Liver (tissue), 9 donors: Measurements from ENCODE around the gene SNAPC1. TPM values are rescaled to one million over a fixed set of nuclear protein-coding genes. Genes with fewer than 3 reads are reported as not detected.

Source experiments
- DNase-seq: peaks from one replicate; pipeline ENCODE4 v3.0.0-alpha.2; 2017; ENCODE audit warnings: low spot score
- H3K27ac ChIP-seq, 2 donors: one replicate each; pipeline ENCODE4 v1.7.0; 2013; ENCODE audit warnings: inconsistent platforms in 2 of 2, low read length in 2 of 2, control low read depth in 1 of 2, low read depth in 1 of 2, mild to moderate bottlenecking in 1 of 2
- H3K27me3 ChIP-seq, 4 donors: one replicate each; pipeline versions ENCODE4 v1.6.1 to v1.7.0; 2013; ENCODE audit warnings: low read length in 3 of 4, inconsistent platforms in 1 of 4, mild to moderate bottlenecking in 1 of 4, moderate library complexity in 1 of 4; ENCODE audit not compliant: control insufficient read depth in 4 of 4, insufficient read depth in 4 of 4
- H3K36me3 ChIP-seq, 4 donors: one replicate each; pipeline versions ENCODE4 v1.6.1 to v1.7.0; 2013; ENCODE audit warnings: low read length in 3 of 4, mild to moderate bottlenecking in 3 of 4, low read depth in 1 of 4, moderate library complexity in 1 of 4; ENCODE audit not compliant: control insufficient read depth in 4 of 4, insufficient read depth in 3 of 4
- H3K4me1 ChIP-seq, 4 donors: one replicate each; pipeline versions ENCODE4 v1.6.1 to v1.7.0; 2013; ENCODE audit warnings: low read length in 3 of 4, mild to moderate bottlenecking in 3 of 4, moderate library complexity in 1 of 4; ENCODE audit not compliant: control insufficient read depth in 4 of 4, insufficient read depth in 4 of 4
- H3K4me3 ChIP-seq, 3 donors: one replicate each; pipeline versions ENCODE4 v1.6.1 to v1.7.0; 2013; ENCODE audit warnings: low read length in 3 of 3, control low read depth in 1 of 3, low read depth in 1 of 3, mild to moderate bottlenecking in 1 of 3
- H3K9ac ChIP-seq, 2 donors: one replicate each; pipeline ENCODE4 v1.7.0; 2013; ENCODE audit warnings: low read length in 2 of 2, mild to moderate bottlenecking in 2 of 2, moderate library complexity in 2 of 2, control low read depth in 1 of 2, low read depth in 1 of 2
- H3K9me3 ChIP-seq, 4 donors: one replicate each; pipeline versions ENCODE4 v1.6.1 to v1.7.0; 2013; ENCODE audit warnings: low read length in 3 of 4; ENCODE audit not compliant: control insufficient read depth in 4 of 4
- ATF3 ChIP-seq: IDR thresholded peaks from 2 replicates; pipeline ENCODE4 v1.6.1; 2016; ENCODE audit warnings: antibody characterized with exemption
- CTCF ChIP-seq: fragments of 150-350 bp; IDR thresholded peaks from 2 replicates; pipeline ENCODE4 v1.5.1; 2017; ENCODE audit warnings: improper control_type of control experiment, low read depth, low read length; ENCODE audit not compliant: missing input control
- FOXA1 ChIP-seq: IDR thresholded peaks from 2 replicates; pipeline ENCODE4 v1.6.1; 2016; ENCODE audit warnings: antibody characterized with exemption
- FOXA2 ChIP-seq: IDR thresholded peaks from 2 replicates; pipeline ENCODE4 v1.6.1; 2016; ENCODE audit warnings: antibody characterized with exemption
- GABPA ChIP-seq, 2 donors: IDR thresholded peaks in 1 of 2; conservative IDR thresholded peaks in 1 of 2; 2 replicates each; pipeline ENCODE4 v1.6.1; 2016; ENCODE audit warnings: antibody characterized with exemption in 2 of 2, mild to moderate bottlenecking in 1 of 2, moderate library complexity in 1 of 2
- HNF4A ChIP-seq, 2 donors: conservative IDR thresholded peaks; 2 replicates each; pipeline ENCODE4 v1.6.1; 2016; ENCODE audit warnings: antibody characterized with exemption in 2 of 2, mild to moderate bottlenecking in 2 of 2
- JUND ChIP-seq, 2 donors: IDR thresholded peaks; 2 replicates each; pipeline ENCODE4 v1.6.1; 2016; ENCODE audit warnings: antibody characterized with exemption in 2 of 2
- MAX ChIP-seq: IDR thresholded peaks from 2 replicates; pipeline ENCODE4 v1.6.1; 2016; ENCODE audit warnings: antibody characterized with exemption
- NR2F2 ChIP-seq: IDR thresholded peaks from 2 replicates; pipeline ENCODE4 v1.6.1; 2016; ENCODE audit warnings: antibody characterized with exemption
- RAD21 ChIP-seq, 2 donors: IDR thresholded peaks; 2 replicates each; pipeline ENCODE4 v1.6.1; 2016; ENCODE audit warnings: antibody characterized with exemption in 2 of 2, mild to moderate bottlenecking in 2 of 2
- REST ChIP-seq: IDR thresholded peaks from 2 replicates; pipeline ENCODE4 v1.6.1; 2016; ENCODE audit warnings: antibody characterized with exemption, mild to moderate bottlenecking
- RXRA ChIP-seq, 2 donors: IDR thresholded peaks; 2 replicates each; pipeline ENCODE4 v1.6.1; 2017 to 2018; ENCODE audit warnings: antibody characterized with exemption in 2 of 2, mild to moderate bottlenecking in 1 of 2
- SP1 ChIP-seq: IDR thresholded peaks from 2 replicates; pipeline ENCODE4 v1.6.1; 2018; ENCODE audit warnings: antibody characterized with exemption, mild to moderate bottlenecking
- TAF1 ChIP-seq: conservative IDR thresholded peaks from 2 replicates; pipeline ENCODE4 v1.6.1; 2016; ENCODE audit warnings: antibody characterized with exemption, mild to moderate bottlenecking
- YY1 ChIP-seq: IDR thresholded peaks from 2 replicates; pipeline ENCODE4 v1.6.1; 2016; ENCODE audit warnings: antibody characterized with exemption, mild to moderate bottlenecking
- ZBTB33 ChIP-seq: IDR thresholded peaks from 2 replicates; pipeline ENCODE4 v1.6.1; 2016; ENCODE audit warnings: antibody characterized with exemption
- WGBS: extraction: QIAGEN DNeasy Blood & Tissue Kit; methylation state at CpG from one replicate; pipeline ENCODE4 v1.1.7; 2013; 5-methylcytosine and 5-hydroxymethylcytosine counted together
- polyA plus RNA-seq, 2 donors: library from polyadenylated mRNA; stranded (reverse) in 1 of 2; unstranded in 1 of 2; fragments of 200-250 nt in 1 of 2; fragments of >200 nt in 1 of 2; fragmentation: Nextera tagmentation in 1 of 2; extraction: Ambion mirVana in 1 of 2; gene quantifications; one replicate each; pipeline versions ENCODE4 v1.2.1 to v1.2.3, GENCODE V29; 2013 to 2015
- total RNA-seq, 2 donors: library from RNA; depleted of rRNA; stranded (reverse); fragments of >200 nt; gene quantifications; one replicate each; pipeline ENCODE4 v1.2.3, GENCODE V29; 2014
- donor health status: healthy.
- donor health status: healthy.
- donor health status: healthy.
- donor health status: healthy.
- donor health status: healthy.

The SNAPC1 gene
- total and polyA plus RNA-seq, 4 donors, result 1.2 to 2.3 (median 1.7) TPM

GRCh38 chr14:61747342-61747741 lies 14.9 kb upstream of the SNAPC1 start:
- H3K27me3 ChIP-seq, result no peaks in the 10 kb centered on the region
- no peaks in the 10 kb centered on the region for H3K9me3 ChIP-seq
- 94% methylated on average over 3 of the region's 3 CpGs for WGBS
- TF ChIP-seq TAF1, result no peak
- TF ChIP-seq FOXA2, result no peak
- TF ChIP-seq YY1, result no peak
- no peak for TF ChIP-seq FOXA1
- TF ChIP-seq CTCF, result no peak
- TF ChIP-seq RAD21 (IDR thresholded peaks at IDR 0.05), result no peak
- no peak for TF ChIP-seq HNF4A (conservative IDR thresholded peaks at IDR 0.05)
- no peak for TF ChIP-seq MAX
- TF ChIP-seq ZBTB33, result no peak
- TF ChIP-seq JUND (IDR thresholded peaks at IDR 0.05), result no peak
- TF ChIP-seq GABPA (IDR thresholded peaks at IDR 0.05 in 1 of 2, conservative IDR thresholded peaks at IDR 0.05 in 1 of 2), result no peak
- TF ChIP-seq RXRA (IDR thresholded peaks at IDR 0.05), result no peak
- TF ChIP-seq SP1, result no peak
- TF ChIP-seq ATF3, result no peak
- no peak for TF ChIP-seq REST
- H3K36me3 ChIP-seq, result peaks cover 5 to 34% (median 21%) of the 10 kb centered on the region in 4 donors
- H3K27ac ChIP-seq, result no peak overlapping the region
- no peak overlapping the region for H3K9ac ChIP-seq
- no peak overlapping the region for H3K4me3 ChIP-seq
- DNase-seq, result no peak
- H3K4me1 ChIP-seq, result peaks cover 0 to 2% (median 0%) of the 10 kb centered on the region in 4 donors

- peaks cover 5 to 28% (median 16%) of the 10 kb centered on the region in 4 donors for H3K36me3 ChIP-seq
- H3K27me3 ChIP-seq, result no peaks in the 10 kb centered on the region
- H3K4me3 ChIP-seq, result no peak overlapping the region
- H3K27ac ChIP-seq, result no peak overlapping the region
- TF ChIP-seq MAX (no peak), TAF1 (no peak), YY1 (no peak), RXRA (IDR thresholded peaks at IDR 0.05) (no peak), FOXA2 (no peak), NR2F2 (no peak), CTCF (no peak)
- DNase-seq, result no peak
- no peaks in the 10 kb centered on the region for H3K9me3 ChIP-seq
- H3K4me1 ChIP-seq, result peaks cover 0 to 2% (median 0%) of the 10 kb centered on the region in 4 donors
- WGBS, result 83% methylated on average over 3 of the region's 3 CpGs
- no peak overlapping the region for H3K9ac ChIP-seq
These were observed 13.0 kb upstream of the SNAPC1 start for GRCh38 chr14:61749264-61749663.
